Spleen (tissue), 11 donors: ENCODE results near the gene TRMO. TPM values are rescaled to one million over a fixed set of nuclear protein-coding genes. Genes with fewer than 3 reads are reported as not detected.
"Not testable (repeated sequence)": the region's sequence is repeated elsewhere in the genome, so short reads cannot be mapped to it uniquely, and the experiment has no call there.

ENCODE experiments used
- DNase-seq: peaks from one replicate; pipeline ENCODE4 v3.0.0-alpha.2; 2020
- H3K27ac ChIP-seq, 8 donors: fragments of 200-600 bp; sonication (generic) in 7 of 8; 1 replicate in 4 of 8; 2 replicates in 4 of 8; pipeline versions ENCODE4 v1.5.0 to v1.8.0; 2016 to 2021; ENCODE audit warnings: inconsistent platforms in 4 of 8, mild to moderate bottlenecking in 4 of 8, moderate library complexity in 1 of 8
- H3K27me3 ChIP-seq, 7 donors: fragments of 200-600 bp; sonication (generic) in 6 of 7; replicated peaks in 1 of 7; 1 replicate in 4 of 7; 2 replicates in 3 of 7; pipeline versions ENCODE4 v1.5.0 to v1.8.0; 2016 to 2021; ENCODE audit warnings: inconsistent platforms in 3 of 7, mild to moderate bottlenecking in 1 of 7
- H3K36me3 ChIP-seq, 6 donors: fragments of 200-600 bp; sonication (generic) in 5 of 6; 1 replicate in 4 of 6; 2 replicates in 2 of 6; pipeline versions ENCODE4 v1.5.0 to v1.8.0; 2016 to 2021; ENCODE audit warnings: inconsistent platforms in 2 of 6
- H3K4me1 ChIP-seq, 6 donors: fragments of 200-600 bp; sonication (generic) in 5 of 6; 1 replicate in 3 of 6; 2 replicates in 3 of 6; pipeline versions ENCODE4 v1.5.0 to v1.8.0; 2016 to 2021; ENCODE audit warnings: inconsistent platforms in 3 of 6
- H3K4me3 ChIP-seq, 8 donors: fragments of 200-600 bp; sonication (generic) in 7 of 8; 1 replicate in 4 of 8; 2 replicates in 4 of 8; pipeline versions ENCODE4 v1.5.0 to v1.8.0; 2016 to 2021; ENCODE audit warnings: inconsistent platforms in 4 of 8, mild to moderate bottlenecking in 4 of 8, moderate library complexity in 2 of 8
- H3K9me3 ChIP-seq, 8 donors: fragments of 200-600 bp; sonication (generic) in 7 of 8; 1 replicate in 4 of 8; 2 replicates in 4 of 8; pipeline versions ENCODE4 v1.5.0 to v1.8.0; 2016 to 2021; ENCODE audit warnings: inconsistent platforms in 4 of 8
- POLR2A ChIP-seq, 3 donors: fragments of 450-650 bp; IDR thresholded peaks; one replicate each; pipeline ENCODE4 v1.5.1; 2017; ENCODE audit warnings: antibody characterized with exemption in 3 of 3, mild to moderate bottlenecking in 1 of 3
- POLR2AphosphoS5 ChIP-seq, 3 donors: sonication (generic); formaldehyde crosslinking; IDR thresholded peaks; one replicate each; pipeline ENCODE4 v1.5.1; 2017; ENCODE audit warnings: antibody characterized with exemption in 3 of 3
- WGBS, 5 donors: extraction: QIAGEN DNeasy Blood & Tissue Kit in 3 of 5; methylation state at CpG; one replicate each; pipeline versions ENCODE4 v1.1.5 to v1.1.7; 2013 to 2018; 5-methylcytosine and 5-hydroxymethylcytosine counted together
- intact Hi-C: fragments of 100-400 bp; cut with DNase I; formaldehyde crosslinking; loops from one replicate; pipeline ENCODE4 v1.15.0; 2023; ENCODE audit warnings: low total_unique reads
- polyA plus RNA-seq, 3 donors: library from polyadenylated mRNA; stranded (reverse); fragments of 200-250 nt; gene quantifications; one replicate each; pipeline ENCODE4 v1.2.1, GENCODE V29; 2013
- total RNA-seq, 7 donors: library from RNA; depleted of rRNA in 3 of 7; stranded (reverse); fragments of >200 nt in 3 of 7; fragmentation: NEBNext Ultra II Directional in 4 of 7; extraction: Animal tissue kit (Norgen Biotek cat#: 25700) in 4 of 7; gene quantifications; one replicate each; pipeline versions ENCODE4 v1.1.0 to v1.2.1, GENCODE V29; 2016 to 2021
- TF ChIP-seq, protein P1 (sequence below), 11 experiments: fragments of 200-600 bp in 7 of 11; fragments of 450-650 bp in 4 of 11; sonication (generic) in 4 of 11; IDR thresholded peaks in 8 of 11; conservative IDR thresholded peaks in 3 of 11; 1 replicate in 7 of 11; 2 replicates in 4 of 11; pipeline versions ENCODE4 v1.4.0 to v1.8.0; 2016 to 2021; ENCODE audit warnings: antibody characterized with exemption in 11 of 11, inconsistent platforms in 4 of 11, mild to moderate bottlenecking in 1 of 11
- donor health status: healthy with polysubstance abuse.
- donor health status: DM: no; HTN: no; CAD: no; lungs with moderate emphysema.
- donor health status: DM: no; HTN: no; CAD: no.
- donor health status: Bipolar disorder and iron deficiency.
- donor health status: healthy.
- donor health status: DM: no; HTN: no; CAD: no.
- donor health status: DM: yes; HTN: yes; CAD: no.

The TRMO gene
- total and polyA plus RNA-seq, 10 donors = 11.2 to 58.6 (median 22.5) TPM

GRCh38 chr9:97959585-97959984 lies 37.3 kb upstream of the TRMO start:
- H3K4me3 ChIP-seq = no peak overlapping the region
- H3K27ac ChIP-seq = no peak overlapping the region
- intact Hi-C loops = no loop called here
- no peak for DNase-seq
- TF ChIP-seq POLR2A (IDR thresholded peaks at IDR 0.05) (no peak), POLR2AphosphoS5 (IDR thresholded peaks at IDR 0.05) (no peak)
- TF ChIP-seq, protein P1, sequence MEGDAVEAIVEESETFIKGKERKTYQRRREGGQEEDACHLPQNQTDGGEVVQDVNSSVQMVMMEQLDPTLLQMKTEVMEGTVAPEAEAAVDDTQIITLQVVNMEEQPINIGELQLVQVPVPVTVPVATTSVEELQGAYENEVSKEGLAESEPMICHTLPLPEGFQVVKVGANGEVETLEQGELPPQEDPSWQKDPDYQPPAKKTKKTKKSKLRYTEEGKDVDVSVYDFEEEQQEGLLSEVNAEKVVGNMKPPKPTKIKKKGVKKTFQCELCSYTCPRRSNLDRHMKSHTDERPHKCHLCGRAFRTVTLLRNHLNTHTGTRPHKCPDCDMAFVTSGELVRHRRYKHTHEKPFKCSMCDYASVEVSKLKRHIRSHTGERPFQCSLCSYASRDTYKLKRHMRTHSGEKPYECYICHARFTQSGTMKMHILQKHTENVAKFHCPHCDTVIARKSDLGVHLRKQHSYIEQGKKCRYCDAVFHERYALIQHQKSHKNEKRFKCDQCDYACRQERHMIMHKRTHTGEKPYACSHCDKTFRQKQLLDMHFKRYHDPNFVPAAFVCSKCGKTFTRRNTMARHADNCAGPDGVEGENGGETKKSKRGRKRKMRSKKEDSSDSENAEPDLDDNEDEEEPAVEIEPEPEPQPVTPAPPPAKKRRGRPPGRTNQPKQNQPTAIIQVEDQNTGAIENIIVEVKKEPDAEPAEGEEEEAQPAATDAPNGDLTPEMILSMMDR (IDR thresholded peaks at IDR 0.05 in 8 of 11, conservative IDR thresholded peaks at IDR 0.05 in 3 of 11) = no peak
- no peaks in the 10 kb centered on the region for H3K27me3 ChIP-seq
- no peaks in the 10 kb centered on the region for H3K9me3 ChIP-seq
- H3K36me3 ChIP-seq = no peaks in the 10 kb centered on the region
- no peaks in the 10 kb centered on the region for H3K4me1 ChIP-seq

DNA sequence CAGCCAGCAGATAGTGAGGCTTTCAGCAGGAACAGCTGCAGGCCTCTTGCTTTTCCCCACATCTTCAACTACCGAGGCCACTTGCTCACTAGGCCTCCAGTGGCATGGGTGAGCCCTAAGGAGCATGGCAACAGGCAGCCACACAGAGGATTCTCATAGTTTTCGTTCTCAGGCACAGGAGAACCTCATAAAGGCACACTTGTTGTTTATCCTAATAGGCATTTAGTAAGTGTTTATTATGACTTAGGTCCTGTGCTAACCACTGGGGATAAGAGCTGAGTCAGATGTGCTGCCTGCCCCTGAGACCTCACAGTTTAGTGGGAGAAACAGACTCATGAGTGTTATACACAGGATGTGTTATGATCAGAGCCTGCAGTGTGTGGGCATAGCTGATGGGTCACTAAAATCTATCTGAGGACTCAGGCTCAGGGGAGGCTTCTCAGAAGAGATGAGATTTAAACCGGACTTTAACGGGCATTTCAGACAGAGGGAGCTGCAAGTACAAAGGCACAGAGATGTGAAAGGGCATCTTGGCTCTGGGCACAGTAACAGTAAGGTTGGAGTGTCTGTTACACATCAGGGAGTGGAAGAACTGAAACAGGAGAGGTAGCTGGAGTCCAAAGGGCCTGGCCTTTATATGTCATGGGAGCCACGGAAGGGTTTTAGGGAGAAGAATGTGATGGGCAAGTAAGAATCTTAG lies 36.7 kb upstream of the TRMO start:
- H3K4me1 ChIP-seq = no peaks in the 10 kb centered on the region
- H3K36me3 ChIP-seq = no peaks in the 10 kb centered on the region
- no peak for DNase-seq
- H3K9me3 ChIP-seq = no peaks in the 10 kb centered on the region
- 77 to 89% (median 83%) methylated on average over 5 of the region's 5 CpGs for WGBS, 5 donors
- TF ChIP-seq POLR2AphosphoS5 (IDR thresholded peaks at IDR 0.05) (no peak), POLR2A (IDR thresholded peaks at IDR 0.05) (no peak)
- TF ChIP-seq, protein P1 (IDR thresholded peaks at IDR 0.05 in 8 of 11, conservative IDR thresholded peaks at IDR 0.05 in 3 of 11) = no peak
- no peaks in the 10 kb centered on the region for H3K27me3 ChIP-seq
- H3K27ac ChIP-seq = no peak overlapping the region
- intact Hi-C loops = no loop called here
- no peak overlapping the region for H3K4me3 ChIP-seq

DNA sequence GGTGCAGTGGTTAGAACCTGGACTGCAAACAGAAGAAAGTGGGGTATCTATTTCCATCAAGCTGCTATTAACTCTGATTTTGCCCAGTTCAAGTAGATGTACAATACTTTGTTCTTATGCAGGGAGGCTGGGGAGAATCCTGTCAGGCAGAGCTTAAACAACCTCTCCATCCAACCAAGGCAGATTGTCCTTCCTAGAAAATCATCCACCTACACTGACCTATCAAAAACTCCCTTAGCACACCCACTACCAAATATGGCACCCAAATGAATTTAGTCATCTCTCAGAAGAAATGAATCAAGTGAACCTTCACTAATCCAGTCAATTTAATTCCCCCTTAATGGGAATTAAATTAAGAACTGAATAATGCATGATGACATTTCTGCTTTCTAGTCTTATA lies 34.0 kb upstream of the TRMO start:
- no peak overlapping the region for H3K4me3 ChIP-seq
- H3K36me3 ChIP-seq = no peaks in the 10 kb centered on the region
- no peaks in the 10 kb centered on the region for H3K4me1 ChIP-seq
- no peak overlapping the region for H3K27ac ChIP-seq
- no peaks in the 10 kb centered on the region for H3K9me3 ChIP-seq
- intact Hi-C loops = no loop called here
- TF ChIP-seq POLR2A (IDR thresholded peaks at IDR 0.05) (no peak), POLR2AphosphoS5 (IDR thresholded peaks at IDR 0.05) (no peak)
- TF ChIP-seq, protein P1 (IDR thresholded peaks at IDR 0.05 in 8 of 11, conservative IDR thresholded peaks at IDR 0.05 in 3 of 11) = no peak
- DNase-seq = no peak
- peaks cover 0 to 11% (median 0%) of the 10 kb centered on the region in 7 donors for H3K27me3 ChIP-seq

- H3K36me3 ChIP-seq = no peaks in the 10 kb centered on the region
- no peaks in the 10 kb centered on the region for H3K4me1 ChIP-seq
- H3K9me3 ChIP-seq = peaks cover 0 to 8% (median 0%) of the 10 kb centered on the region in 8 donors
- peaks cover 0 to 20% (median 0%) of the 10 kb centered on the region in 7 donors for H3K27me3 ChIP-seq
- no peak overlapping the region for H3K4me3 ChIP-seq
- TF ChIP-seq, protein P1 (IDR thresholded peaks at IDR 0.05 in 8 of 11, conservative IDR thresholded peaks at IDR 0.05 in 3 of 11) = peak; percentile 31 to 74 (median 56)
- TF ChIP-seq POLR2AphosphoS5 (IDR thresholded peaks at IDR 0.05) (no peak), POLR2A (IDR thresholded peaks at IDR 0.05) (no peak)
- no peak for DNase-seq
- intact Hi-C loops = no loop called here
- H3K27ac ChIP-seq = no peak overlapping the region
Measured at GRCh38 chr9:97954550-97954989, 32.3 kb upstream of the TRMO start.

GRCh38 chr9:97950873-97951272 lies 28.6 kb upstream of the TRMO start:
- H3K9me3 ChIP-seq, intact Hi-C loops, H3K4me1 ChIP-seq, DNase-seq, H3K4me3 ChIP-seq, H3K27ac ChIP-seq, H3K36me3 ChIP-seq: not testable (repeated sequence)
- 82 to 89% (median 85%) methylated on average over 5 of the region's 5 CpGs; no CpG with 5 or more reads in 1 of the 5 donors for WGBS, 5 donors
- H3K27me3 ChIP-seq = peaks cover 0 to 20% (median 0%) of the 10 kb centered on the region in 7 donors

DNA sequence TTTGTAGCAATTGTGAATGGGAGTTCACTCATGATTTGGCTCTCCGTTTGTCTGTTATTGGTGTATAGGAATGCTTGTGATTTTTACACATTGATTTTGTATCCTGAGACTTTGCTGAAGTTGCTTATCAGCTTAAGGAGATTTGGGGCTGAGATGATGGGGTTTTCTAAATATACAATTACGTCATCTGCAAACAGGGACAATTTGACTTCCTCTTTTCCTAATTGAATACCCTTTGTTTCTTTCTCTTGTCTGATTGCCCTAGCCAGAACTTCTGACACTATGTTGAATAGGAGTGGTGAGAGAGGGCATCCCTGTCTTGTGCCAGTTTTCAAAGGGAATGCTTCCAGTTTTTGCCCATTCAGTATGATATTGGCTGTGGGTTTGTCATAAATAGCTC lies 24.8 kb upstream of the TRMO start:
- H3K4me1 ChIP-seq, H3K36me3 ChIP-seq, H3K9me3 ChIP-seq, H3K27ac ChIP-seq, H3K4me3 ChIP-seq, DNase-seq, intact Hi-C loops: not testable (repeated sequence)
- H3K27me3 ChIP-seq = peaks cover 0 to 16% (median 0%) of the 10 kb centered on the region in 7 donors
- 49 to 64% (median 53%) methylated on average over 2 of the region's 2 CpGs for WGBS, 5 donors

DNA sequence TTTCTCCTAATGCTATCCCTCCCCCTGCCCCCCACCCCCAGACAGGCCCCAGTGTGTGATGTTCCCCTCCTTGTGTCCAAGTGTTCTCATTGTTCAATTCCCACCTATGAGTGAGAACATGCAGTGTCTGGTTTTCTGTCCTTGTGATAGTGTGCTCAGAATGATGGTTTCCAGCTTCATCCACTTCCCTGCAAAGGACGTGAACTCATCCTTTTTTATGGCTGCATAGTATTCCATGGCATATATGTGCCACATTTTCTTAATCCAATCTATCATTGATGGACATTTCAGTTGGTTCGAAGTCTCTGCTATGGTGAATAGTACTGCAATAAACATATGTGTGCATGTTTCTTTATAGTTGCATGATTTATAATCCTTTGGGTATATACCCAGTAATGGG lies 23.2 kb upstream of the TRMO start:
- 85 to 93% (median 88%) methylated on average over 2 of the region's 2 CpGs for WGBS, 5 donors
- intact Hi-C loops = not testable (repeated sequence)

More for the DNA sequence above, 23.2 kb upstream of the TRMO start:
- H3K27ac ChIP-seq, H3K4me1 ChIP-seq, H3K36me3 ChIP-seq, H3K9me3 ChIP-seq, DNase-seq, H3K4me3 ChIP-seq, H3K27me3 ChIP-seq: not testable (repeated sequence)
